Measurements from ENCODE around the gene CHST3. TPM values are rescaled to one million over a fixed set of nuclear protein-coding genes. Genes with fewer than 3 reads are reported as not detected.

Gene CHST3
- total RNA-seq, 1 experiment from 2014 or later, result 10.0 TPM

GRCh38 chr10:71931295-71931694 is 32.9 kb upstream of the CHST3 start:
- no peak overlapping the region for H3K27ac ChIP-seq (ENCODE audit: low read depth, low read length, poor library complexity, severe bottlenecking)
- H3K4me1 ChIP-seq (ENCODE audit: insufficient read depth, low read length, poor library complexity, severe bottlenecking), result no peaks in the 10 kb centered on the region
- ChIA-PET CTCF (no interaction called here), POLR2A (ENCODE audit: low non-redundant PET) (no interaction called here)
- no peak overlapping the region for H3K4me3 ChIP-seq (ENCODE audit: low read depth, low read length, poor library complexity, severe bottlenecking)
- intact Hi-C loops (cut with micrococcal nuclease; ENCODE audit: unreplicated experiment), result no loop called here
- H3K36me3 ChIP-seq (ENCODE audit: insufficient read depth, low read length, poor library complexity, severe bottlenecking), result no peaks in the 10 kb centered on the region
- TF ChIP-seq CTCF (conservative IDR thresholded peaks at IDR 0.05; ENCODE audit: low read depth, low read length) (no peak), EZH2 (IDR thresholded peaks at IDR 0.05; ENCODE audit: borderline replicate concordance, low read depth, low read length, poor library complexity, severe bottlenecking) (no peak)
- DNase-seq (ENCODE audit: low spot score), result no peak
- peaks cover 7% of the 10 kb centered on the region for H3K9me3 ChIP-seq (ENCODE audit: low read depth, low read length, poor library complexity, severe bottlenecking)
- BruUV-seq (replicated peaks), result no TSS peak
- peaks cover 3% of the 10 kb centered on the region for H3K27me3 ChIP-seq (replicated peaks; ENCODE audit: insufficient read depth, low read depth, low read length, poor library complexity)

- BruUV-seq (replicated peaks), result no TSS peak
- no peaks in the 10 kb centered on the region for H3K27me3 ChIP-seq (replicated peaks; ENCODE audit: insufficient read depth, low read depth, low read length, poor library complexity)
- H3K9me3 ChIP-seq (ENCODE audit: low read depth, low read length, poor library complexity, severe bottlenecking), result peaks cover 7% of the 10 kb centered on the region
- H3K4me3 ChIP-seq (ENCODE audit: low read depth, low read length, poor library complexity, severe bottlenecking), result no peak overlapping the region
- POLR2A ChIA-PET (ENCODE audit: low non-redundant PET), result no interaction called here
- intact Hi-C loops (cut with micrococcal nuclease; ENCODE audit: unreplicated experiment), result no loop called here
- CTCF ChIA-PET, result no interaction called here
- no peaks in the 10 kb centered on the region for H3K36me3 ChIP-seq (ENCODE audit: insufficient read depth, low read length, poor library complexity, severe bottlenecking)
- DNase-seq (ENCODE audit: low spot score), result no peak
- H3K27ac ChIP-seq (ENCODE audit: low read depth, low read length, poor library complexity, severe bottlenecking), result no peak overlapping the region
- no peaks in the 10 kb centered on the region for H3K4me1 ChIP-seq (ENCODE audit: insufficient read depth, low read length, poor library complexity, severe bottlenecking)
- TF ChIP-seq EZH2 (IDR thresholded peaks at IDR 0.05; ENCODE audit: borderline replicate concordance, low read depth, low read length, poor library complexity, severe bottlenecking) (no peak), CTCF (conservative IDR thresholded peaks at IDR 0.05; ENCODE audit: low read depth, low read length) (no peak)
Observed at GRCh38 chr10:71933651-71934050, 30.5 kb upstream of the CHST3 start.

- POLR2A ChIA-PET (ENCODE audit: low non-redundant PET), result no interaction called here
- CTCF ChIA-PET, result no interaction called here
- TF ChIP-seq CTCF (conservative IDR thresholded peaks at IDR 0.05; ENCODE audit: low read depth, low read length) (no peak), EZH2 (IDR thresholded peaks at IDR 0.05; ENCODE audit: borderline replicate concordance, low read depth, low read length, poor library complexity, severe bottlenecking) (no peak)
- H3K9me3 ChIP-seq (ENCODE audit: low read depth, low read length, poor library complexity, severe bottlenecking), result no peaks in the 10 kb centered on the region
- intact Hi-C loops (cut with micrococcal nuclease; ENCODE audit: unreplicated experiment), result no loop called here
- BruUV-seq (replicated peaks), result no TSS peak
- H3K4me3 ChIP-seq (ENCODE audit: low read depth, low read length, poor library complexity, severe bottlenecking), result no peak overlapping the region
- H3K4me1 ChIP-seq (ENCODE audit: insufficient read depth, low read length, poor library complexity, severe bottlenecking), result no peaks in the 10 kb centered on the region
- H3K27me3 ChIP-seq (replicated peaks; ENCODE audit: insufficient read depth, low read depth, low read length, poor library complexity), result no peaks in the 10 kb centered on the region
- no peak overlapping the region for H3K27ac ChIP-seq (ENCODE audit: low read depth, low read length, poor library complexity, severe bottlenecking)
- no peaks in the 10 kb centered on the region for H3K36me3 ChIP-seq (ENCODE audit: insufficient read depth, low read length, poor library complexity, severe bottlenecking)
- no peak for DNase-seq (ENCODE audit: low spot score)
Observed at GRCh38 chr10:71938211-71938610, 26.0 kb upstream of the CHST3 start.

Measured in A673 (cell line).